AG04450 (cell line): ENCODE data around the gene DBNL. TPM values are rescaled to one million over a fixed set of nuclear protein-coding genes. Genes with fewer than 3 reads are reported as not detected.

Experiments used
- CTCF ChIA-PET: fragments of 300-600, 350-600 bp; formaldehyde crosslinking; extraction: SDS; loops from one replicate; lab custom pipeline; 2022; ENCODE audit warnings: antibody characterized with exemption, inconsistent platforms; lab: Charles Lee
- POLR2A ChIA-PET: fragments of 350-600 bp; formaldehyde crosslinking; extraction: SDS; loops from one replicate; lab custom pipeline; 2021; ENCODE audit warnings: antibody characterized with exemption, inconsistent platforms; lab: Yijun Ruan, JAX
- DNase-seq: peaks from one replicate; pipeline ENCODE4 v3.0.0-alpha.2; 2011; ENCODE audit warnings: low read depth, low spot score
- H3K27ac ChIP-seq: one replicate; pipeline ENCODE4 v1.5.1; 2012; ENCODE audit warnings: low read depth, low read length, control low read depth
- H3K27me3 ChIP-seq: one replicate; pipeline ENCODE4 v1.6.0; 2012; ENCODE audit warnings: low read length; ENCODE audit not compliant: control insufficient read depth, insufficient read depth
- H3K4me3 ChIP-seq: 2 replicates; pipeline ENCODE4 v1.5.1; 2011; ENCODE audit warnings: mild to moderate bottlenecking, low read depth, low read length, control low read depth
- H3K9me3 ChIP-seq: 2 replicates; pipeline ENCODE4 v1.5.1; 2012; ENCODE audit warnings: low read length; ENCODE audit not compliant: control insufficient read depth, insufficient read depth
- polyA plus RNA-seq: library from polyadenylated mRNA; depleted of rRNA; stranded (reverse); fragments of >200 nt; gene quantifications from 2 replicates; pipeline ENCODE4 v1.2.3, GENCODE V29; 2011
- TF ChIP-seq, protein P1 (sequence below): IDR thresholded peaks from 2 replicates; pipeline ENCODE4 v1.5.1; 2011; ENCODE audit warnings: low read depth, low read length, control low read depth, inconsistent platforms

DBNL gene
- polyA plus RNA-seq, 1 experiment, result 76.1 TPM

- ChIA-PET CTCF (no interaction called here), POLR2A (no interaction called here)
- Histone ChIP-seq H3K9me3 (no peaks in the 10 kb centered on the region), H3K27me3 (no peaks in the 10 kb centered on the region), H3K27ac (no peak overlapping the region), H3K4me3 (no peak overlapping the region)
- DNase-seq, result no peak
- TF ChIP-seq, protein P1, sequence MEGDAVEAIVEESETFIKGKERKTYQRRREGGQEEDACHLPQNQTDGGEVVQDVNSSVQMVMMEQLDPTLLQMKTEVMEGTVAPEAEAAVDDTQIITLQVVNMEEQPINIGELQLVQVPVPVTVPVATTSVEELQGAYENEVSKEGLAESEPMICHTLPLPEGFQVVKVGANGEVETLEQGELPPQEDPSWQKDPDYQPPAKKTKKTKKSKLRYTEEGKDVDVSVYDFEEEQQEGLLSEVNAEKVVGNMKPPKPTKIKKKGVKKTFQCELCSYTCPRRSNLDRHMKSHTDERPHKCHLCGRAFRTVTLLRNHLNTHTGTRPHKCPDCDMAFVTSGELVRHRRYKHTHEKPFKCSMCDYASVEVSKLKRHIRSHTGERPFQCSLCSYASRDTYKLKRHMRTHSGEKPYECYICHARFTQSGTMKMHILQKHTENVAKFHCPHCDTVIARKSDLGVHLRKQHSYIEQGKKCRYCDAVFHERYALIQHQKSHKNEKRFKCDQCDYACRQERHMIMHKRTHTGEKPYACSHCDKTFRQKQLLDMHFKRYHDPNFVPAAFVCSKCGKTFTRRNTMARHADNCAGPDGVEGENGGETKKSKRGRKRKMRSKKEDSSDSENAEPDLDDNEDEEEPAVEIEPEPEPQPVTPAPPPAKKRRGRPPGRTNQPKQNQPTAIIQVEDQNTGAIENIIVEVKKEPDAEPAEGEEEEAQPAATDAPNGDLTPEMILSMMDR, result no peak
Measured at GRCh38 chr7:44042221-44042620, 2.3 kb upstream of the DBNL start.

GRCh38 chr7:44043902-44044301 is 600 bp upstream of the DBNL start:
- Histone ChIP-seq H3K9me3 (no peaks in the 10 kb centered on the region), H3K27ac (peak overlapping the region; percentile 52), H3K4me3 (peak overlapping the region; percentile 94), H3K27me3 (no peaks in the 10 kb centered on the region)
- DNase-seq, result no peak
- ChIA-PET CTCF (interaction anchor here (1.1 kb wide), 1 partner anchor 24 kb away, joined by 7 read pairs; no protein-coding TSS in a partner anchor), POLR2A (interaction anchor here (1.3 to 1.4 kb wide), 2 partner anchors 12 to 23 kb away, joined by 3 read pairs; no protein-coding TSS in a partner anchor)
- TF ChIP-seq, protein P1, result no peak

DNA sequence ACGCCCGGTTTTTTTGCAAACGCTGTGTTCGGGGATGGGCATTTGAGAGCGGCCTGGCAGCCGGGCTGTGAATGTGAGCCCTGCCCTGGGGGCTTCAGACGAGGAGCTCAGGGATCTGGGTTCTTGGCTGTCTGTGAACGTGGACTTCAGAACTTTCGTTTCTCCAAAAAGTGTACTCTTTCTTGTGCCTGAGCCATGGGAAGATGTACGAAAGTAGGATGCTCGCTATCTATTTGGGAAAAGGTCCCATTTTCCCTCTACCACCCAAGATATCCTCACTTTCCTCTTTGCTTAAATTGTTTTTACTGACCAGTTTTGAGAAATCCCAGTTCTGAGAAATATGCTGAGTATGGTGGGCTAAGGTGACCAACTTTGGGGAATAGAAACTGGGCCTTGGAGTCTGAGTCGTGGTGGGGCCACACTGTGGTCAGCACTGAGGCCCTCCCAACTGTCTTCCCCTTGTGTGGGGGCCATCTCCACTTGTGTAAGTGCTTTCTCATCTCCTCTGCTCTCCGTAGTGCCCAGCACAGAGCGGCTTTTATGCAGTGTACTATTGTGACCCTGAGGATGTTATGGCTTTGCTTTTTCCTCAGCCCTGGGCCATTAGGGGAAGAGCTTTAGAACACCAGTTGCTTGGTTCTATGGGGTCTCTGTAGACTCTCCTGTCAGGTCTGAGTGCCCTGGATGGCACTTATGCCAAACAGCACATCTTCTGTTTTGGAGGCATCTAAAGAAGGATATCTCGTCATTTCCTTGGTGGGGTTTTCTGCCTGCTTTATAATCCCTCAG is 918 bp downstream of the DBNL start:
- H3K4me3 ChIP-seq, result peak overlapping the region; percentile 94
- H3K27ac ChIP-seq, result no peak overlapping the region
- ChIA-PET POLR2A (interaction anchor here (1.1 to 1.4 kb wide), 2 partner anchors 11 to 26 kb away, joined by 3 to 5 read pairs; no protein-coding TSS in a partner anchor), CTCF (no interaction called here)
- no peaks in the 10 kb centered on the region for H3K9me3 ChIP-seq
- TF ChIP-seq, protein P1, result no peak
- H3K27me3 ChIP-seq, result no peaks in the 10 kb centered on the region
- no peak for DNase-seq

GRCh38 chr7:44046321-44047061 is 2.0 kb downstream of the DBNL start:
- H3K4me3 ChIP-seq, result peak overlapping the region; percentile 3; the same call in 1 of the 2 replicates
- TF ChIP-seq, protein P1, result no peak
- H3K9me3 ChIP-seq, result no peaks in the 10 kb centered on the region
- no peak for DNase-seq
- POLR2A ChIA-PET, result no interaction called here
- no peaks in the 10 kb centered on the region for H3K27me3 ChIP-seq
- CTCF ChIA-PET, result no interaction called here
- no peak overlapping the region for H3K27ac ChIP-seq
